ENCODE data around the gene TIAL1.
"Not testable (repeated sequence)": the region's sequence is repeated elsewhere in the genome, so short reads cannot be mapped to it uniquely, and the experiment has no call there.

The TIAL1 gene

GRCh38 chr10:119625570-119626280 is 29.0 kb upstream of the TIAL1 start:
- Mint-ChIP-seq H3K9me3 (no peaks in the 10 kb centered on the region), H3K4me3 (no peak overlapping the region), H3K27ac (no peak overlapping the region), H3K27me3 (no peaks in the 10 kb centered on the region), H3K4me1 (no peaks in the 10 kb centered on the region), H3K36me3 (no peaks in the 10 kb centered on the region)
- no peak for DNase-seq
- ATAC-seq (replicated peaks), result no peak

DNA sequence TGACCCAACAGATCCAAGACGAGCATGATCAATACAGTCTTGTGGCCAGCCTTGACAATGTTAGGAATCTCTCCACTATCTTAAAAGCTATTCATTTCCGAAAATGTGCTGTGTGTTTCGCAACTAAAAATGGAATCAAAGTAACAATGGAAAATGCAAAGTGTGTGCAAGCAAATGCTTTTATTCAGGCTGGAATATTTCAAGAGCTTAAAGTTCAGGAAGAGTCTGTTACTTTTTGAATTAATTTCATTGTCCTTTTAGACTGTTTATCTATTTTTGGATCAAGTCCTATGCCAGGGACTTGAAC is 24.3 kb upstream of the TIAL1 start:
- Mint-ChIP-seq H3K9me3 (no peaks in the 10 kb centered on the region), H3K36me3 (no peaks in the 10 kb centered on the region), H3K27me3 (no peaks in the 10 kb centered on the region), H3K27ac (no peak overlapping the region), H3K4me3 (no peak overlapping the region), H3K4me1 (peaks cover 0 to 4% of the 10 kb centered on the region in 2 donors)
- no peak for DNase-seq
- no peak for ATAC-seq (replicated peaks)

DNA sequence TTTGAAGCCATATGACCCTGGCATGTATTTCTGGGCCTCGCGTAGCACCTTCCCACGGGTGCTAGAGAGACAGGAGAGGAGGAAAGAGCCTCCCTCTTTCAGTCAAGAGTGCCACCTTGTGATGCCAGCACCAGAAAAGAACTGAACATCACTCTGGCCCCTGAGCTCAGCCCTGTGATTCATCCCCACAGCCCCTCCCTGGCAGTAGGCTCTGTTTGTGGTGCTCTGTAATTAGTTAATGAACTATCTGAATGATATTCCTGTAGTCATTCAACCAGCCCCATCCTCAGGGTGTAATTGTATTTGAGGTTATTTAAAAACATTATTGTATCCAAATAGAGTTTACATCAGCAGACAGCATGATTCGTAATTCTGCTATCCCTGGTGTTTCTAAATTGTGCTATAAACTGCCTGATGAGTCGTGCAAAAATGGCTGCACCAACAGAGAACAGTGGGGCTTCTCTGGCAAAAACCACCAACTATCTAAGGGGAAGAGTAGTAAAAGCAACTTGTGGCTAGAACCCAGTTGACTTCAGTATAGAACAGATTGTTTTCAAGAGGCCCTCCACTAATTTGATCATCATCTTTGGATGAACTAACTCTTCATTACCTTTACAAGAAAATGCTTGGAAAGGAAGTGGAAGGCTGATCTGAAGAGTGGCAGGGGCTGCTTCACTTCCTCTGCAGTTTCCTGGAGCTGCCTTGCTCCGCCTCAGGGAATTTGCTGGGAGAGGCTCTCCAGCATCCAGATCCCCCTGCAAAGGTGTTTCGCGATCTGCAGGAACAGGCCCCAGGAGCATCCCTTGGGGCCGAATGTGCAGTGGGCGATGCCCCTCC is 23.7 kb upstream of the TIAL1 start:
- ATAC-seq (replicated peaks), result no peak

DNA sequence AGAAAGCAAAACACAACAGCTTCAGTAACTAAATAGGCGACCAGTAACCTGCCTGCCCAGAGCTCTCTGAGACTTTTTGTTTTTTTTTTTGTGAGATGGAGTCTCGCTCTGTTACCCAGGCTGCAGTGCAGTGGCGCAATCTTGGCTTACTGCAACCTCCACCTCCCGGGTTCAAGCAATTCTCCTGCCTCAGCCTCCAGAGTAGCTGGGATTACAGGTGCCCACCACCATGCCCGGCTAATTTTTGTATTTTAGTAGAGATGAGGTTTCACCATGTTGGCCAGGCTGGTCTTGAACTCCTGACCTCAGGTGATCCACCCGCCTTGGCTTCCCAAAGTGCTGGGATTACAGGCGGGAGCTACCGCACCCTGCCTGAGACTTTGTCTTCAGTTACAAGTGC is 23.0 kb upstream of the TIAL1 start:
- ATAC-seq (replicated peaks); H3K27me3 Mint-ChIP-seq; H3K4me1 Mint-ChIP-seq; H3K4me3 Mint-ChIP-seq; H3K9me3 Mint-ChIP-seq; DNase-seq; H3K36me3 Mint-ChIP-seq: not testable (repeated sequence)
- H3K27ac Mint-ChIP-seq, result peak overlapping the region; percentile 47

More for the DNA sequence above, 23.7 kb upstream of the TIAL1 start:
- DNase-seq, result no peak
- Mint-ChIP-seq H3K27me3 (no peaks in the 10 kb centered on the region), H3K27ac (no peak overlapping the region), H3K4me1 (peaks cover 0 to 4% of the 10 kb centered on the region in 2 donors), H3K9me3 (no peaks in the 10 kb centered on the region), H3K36me3 (no peaks in the 10 kb centered on the region), H3K4me3 (no peak overlapping the region)

- H3K4me1 Mint-ChIP-seq, result peaks cover 0 to 4% of the 10 kb centered on the region in 2 donors
- DNase-seq (no peak), ATAC-seq (replicated peaks) (no peak)
- H3K27ac Mint-ChIP-seq, result no peak overlapping the region
- H3K4me3 Mint-ChIP-seq, result no peak overlapping the region
- H3K27me3 Mint-ChIP-seq, result peaks cover 0 to 4% of the 10 kb centered on the region in 2 donors
- no peaks in the 10 kb centered on the region for H3K36me3 Mint-ChIP-seq
- no peaks in the 10 kb centered on the region for H3K9me3 Mint-ChIP-seq
Measured at GRCh38 chr10:119619215-119619614, 22.5 kb upstream of the TIAL1 start.

DNA sequence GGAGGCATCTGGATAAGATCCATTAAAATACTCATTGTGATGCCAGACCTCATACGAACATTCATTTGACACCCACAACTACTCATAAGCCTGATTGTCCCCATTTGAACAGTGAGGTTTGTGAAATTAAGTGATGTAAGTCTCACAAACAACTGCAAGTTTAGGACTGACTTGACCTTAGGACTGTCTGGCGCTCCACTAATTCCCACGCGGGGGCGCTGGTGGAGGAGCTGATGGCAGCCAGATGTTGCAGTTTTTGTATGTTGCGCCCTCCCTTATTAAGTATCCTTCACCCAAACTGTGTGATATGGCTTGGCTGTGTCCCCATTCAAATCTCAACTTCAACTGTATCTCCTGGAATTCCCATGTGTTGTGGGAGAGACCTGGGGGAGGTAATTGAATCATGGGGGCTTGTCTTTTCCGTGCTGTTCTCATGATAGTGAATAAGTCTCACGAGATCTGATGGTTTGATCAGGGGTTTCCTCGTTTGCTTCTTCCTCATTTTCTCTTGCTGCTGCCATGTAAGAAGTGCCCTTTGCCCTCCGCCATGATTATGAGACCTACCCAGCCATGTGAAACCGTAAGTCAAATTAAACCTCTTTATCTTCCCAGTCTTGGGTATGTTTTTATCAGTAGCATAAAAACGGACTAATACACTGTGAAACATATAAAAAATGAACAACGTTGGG is 20.3 kb upstream of the TIAL1 start:
- Mint-ChIP-seq H3K9me3 (no peaks in the 10 kb centered on the region), H3K4me3 (no peak overlapping the region), H3K27me3 (peaks cover 0 to 5% of the 10 kb centered on the region in 2 donors), H3K36me3 (no peaks in the 10 kb centered on the region), H3K27ac (no peak overlapping the region), H3K4me1 (peaks cover 0 to 4% of the 10 kb centered on the region in 2 donors)
- ATAC-seq (replicated peaks) (no peak), DNase-seq (no peak)

- Mint-ChIP-seq H3K4me1 (peaks cover 0 to 4% of the 10 kb centered on the region in 2 donors), H3K36me3 (peaks cover 0 to 3% of the 10 kb centered on the region in 2 donors), H3K9me3 (peaks cover 0 to 1% of the 10 kb centered on the region in 2 donors), H3K27ac (no peak overlapping the region), H3K27me3 (peaks cover 5 to 6% of the 10 kb centered on the region in 2 donors), H3K4me3 (no peak overlapping the region)
- DNase-seq (no peak), ATAC-seq (replicated peaks) (no peak)
Measured at GRCh38 chr10:119614686-119615085, 17.9 kb upstream of the TIAL1 start.

DNA sequence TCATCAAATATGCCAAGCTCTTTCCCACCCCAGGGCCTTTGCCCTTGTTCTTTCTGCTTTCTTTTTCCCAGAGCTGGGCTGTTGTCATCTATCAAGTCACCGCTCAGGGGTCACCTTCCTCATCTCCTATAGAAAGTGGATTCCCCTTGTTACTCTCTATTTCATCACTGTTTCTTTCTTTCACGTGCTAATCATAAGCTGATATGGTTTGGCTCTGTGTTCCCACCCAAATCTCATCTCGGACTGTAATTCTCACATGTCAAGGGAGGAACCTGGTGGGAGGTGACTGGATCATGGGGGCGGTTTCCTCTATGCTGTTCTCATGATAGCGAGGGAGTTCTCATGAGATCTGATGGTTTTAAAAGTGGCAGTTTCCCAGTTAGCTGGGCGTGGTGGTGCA is 17.0 kb upstream of the TIAL1 start:
- H3K4me3 Mint-ChIP-seq, result no peak overlapping the region
- no peak for ATAC-seq (replicated peaks)
- no peak for DNase-seq
- H3K4me1 Mint-ChIP-seq, result peaks cover 3 to 8% of the 10 kb centered on the region in 2 donors
- peaks cover 5 to 6% of the 10 kb centered on the region in 2 donors for H3K27me3 Mint-ChIP-seq
- H3K36me3 Mint-ChIP-seq, result peaks cover 0 to 3% of the 10 kb centered on the region in 2 donors
- H3K27ac Mint-ChIP-seq, result no peak overlapping the region
- peaks cover 0 to 1% of the 10 kb centered on the region in 2 donors for H3K9me3 Mint-ChIP-seq

GRCh38 chr10:119611433-119611832 is 14.7 kb upstream of the TIAL1 start:
- H3K4me1 Mint-ChIP-seq, result peaks cover 5 to 10% of the 10 kb centered on the region in 2 donors
- H3K9me3 Mint-ChIP-seq, result peaks cover 0 to 1% of the 10 kb centered on the region in 2 donors
- no peak overlapping the region for H3K4me3 Mint-ChIP-seq
- H3K36me3 Mint-ChIP-seq, result peaks cover 0 to 3% of the 10 kb centered on the region in 2 donors
- H3K27me3 Mint-ChIP-seq, result peaks cover 5 to 10% of the 10 kb centered on the region in 2 donors
- no peak overlapping the region for H3K27ac Mint-ChIP-seq
- ATAC-seq (replicated peaks) (no peak), DNase-seq (no peak)

- Mint-ChIP-seq H3K27ac (no peak overlapping the region), H3K27me3 (peaks cover 4 to 10% of the 10 kb centered on the region in 2 donors), H3K36me3 (peaks cover 0 to 3% of the 10 kb centered on the region in 2 donors), H3K4me1 (peaks cover 5 to 10% of the 10 kb centered on the region in 2 donors), H3K4me3 (no peak overlapping the region), H3K9me3 (peaks cover 0 to 1% of the 10 kb centered on the region in 2 donors)
- no peak for ATAC-seq (replicated peaks)
- DNase-seq, result no peak
Measured at GRCh38 chr10:119609516-119609915, 12.8 kb upstream of the TIAL1 start.

- H3K36me3 Mint-ChIP-seq, result peaks cover 0 to 3% of the 10 kb centered on the region in 2 donors
- DNase-seq (no peak), ATAC-seq (replicated peaks) (peak; percentile 51 to 65)
- H3K27ac Mint-ChIP-seq, result no peak overlapping the region
- peaks cover 0 to 10% of the 10 kb centered on the region in 2 donors for H3K27me3 Mint-ChIP-seq
- peak overlapping the region in 1 of 2 donors; percentile 63 for H3K4me3 Mint-ChIP-seq
- peaks cover 5 to 10% of the 10 kb centered on the region in 2 donors for H3K4me1 Mint-ChIP-seq
- H3K9me3 Mint-ChIP-seq, result peaks cover 0 to 1% of the 10 kb centered on the region in 2 donors
Measured at GRCh38 chr10:119608316-119609155, 11.8 kb upstream of the TIAL1 start.

DNA sequence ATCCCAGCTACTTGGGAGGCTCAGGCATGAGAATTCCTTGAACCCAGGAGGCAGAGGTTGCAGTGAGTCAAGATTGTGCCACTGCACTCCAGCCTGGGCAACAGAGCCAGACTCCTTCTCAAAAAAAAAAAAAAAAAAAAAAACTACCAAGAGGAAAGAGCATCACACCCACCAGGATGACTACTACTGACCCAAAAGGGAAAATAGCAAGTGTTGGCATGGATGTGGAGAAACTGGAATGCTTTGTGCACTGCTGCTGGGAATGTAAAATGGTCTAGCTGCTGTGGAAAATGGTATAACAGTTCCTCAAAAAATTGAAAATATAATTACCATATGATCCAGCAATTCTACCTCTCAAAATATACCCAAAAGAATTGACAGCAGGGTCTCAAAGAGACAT is 7.7 kb upstream of the TIAL1 start:
- ATAC-seq (replicated peaks) (no peak), DNase-seq (no peak)
- no peak overlapping the region for H3K4me3 Mint-ChIP-seq
- no peak overlapping the region for H3K27ac Mint-ChIP-seq
- peaks cover 7 to 10% of the 10 kb centered on the region in 2 donors for H3K4me1 Mint-ChIP-seq
- H3K9me3 Mint-ChIP-seq, result no peaks in the 10 kb centered on the region
- peaks cover 0 to 5% of the 10 kb centered on the region in 2 donors for H3K27me3 Mint-ChIP-seq
- peaks cover 0 to 12% of the 10 kb centered on the region in 2 donors for H3K36me3 Mint-ChIP-seq

GRCh38 chr10:119602241-119603095 is 5.7 kb upstream of the TIAL1 start:
- Mint-ChIP-seq H3K4me3 (no peak overlapping the region), H3K4me1 (peaks cover 6 to 11% of the 10 kb centered on the region in 2 donors), H3K27ac (no peak overlapping the region), H3K36me3 (peaks cover 4 to 18% of the 10 kb centered on the region in 2 donors), H3K9me3 (no peaks in the 10 kb centered on the region), H3K27me3 (no peaks in the 10 kb centered on the region)
- no peak for DNase-seq
- peak; percentile 41 to 56 for ATAC-seq (replicated peaks)
